HFFc6 (cell line): ENCODE results near the gene ADORA1. TPM values are rescaled to one million over a fixed set of nuclear protein-coding genes. Genes with fewer than 3 reads are reported as not detected.

Experiments
- DNase-seq: peaks from one replicate; pipeline ENCODE4 v3.0.0-alpha.2; 2018
- H3K27ac Mint-ChIP-seq: 2 replicates; pipeline ENCODE4 v1.8.0; 2020; ENCODE audit warnings: mild to moderate bottlenecking, mixed read lengths
- H3K27me3 Mint-ChIP-seq: 2 replicates; pipeline ENCODE4 v1.8.0; 2021; ENCODE audit warnings: mild to moderate bottlenecking, moderate library complexity, mixed read lengths; ENCODE audit not compliant: insufficient read depth
- H3K36me3 Mint-ChIP-seq: 2 replicates; pipeline ENCODE4 v1.8.0; 2021; ENCODE audit warnings: low read depth, mixed read lengths
- H3K4me1 Mint-ChIP-seq: 2 replicates; pipeline ENCODE4 v1.8.0; 2020; ENCODE audit warnings: low read depth, mixed read lengths
- H3K4me3 Mint-ChIP-seq: 2 replicates; pipeline ENCODE4 v1.8.0; 2020; ENCODE audit warnings: mild to moderate bottlenecking, moderate library complexity, mixed read lengths
- H3K9me3 Mint-ChIP-seq: 2 replicates; pipeline ENCODE4 v1.8.0; 2020; ENCODE audit warnings: mild to moderate bottlenecking, mixed read lengths
- total RNA-seq, 6 experiments: library from RNA; stranded (reverse); fragmentation: NEBNext Ultra II Directional; extraction: Animal tissue kit (Norgen Biotek cat#: 25700); gene quantifications; 2 replicates in 1 of 6; 3 replicates in 5 of 6; pipeline ENCODE4 v1.2.3, GENCODE V29; 2021
- TF ChIP-seq, protein P1 (sequence below): fragments of 200-600 bp; sonication (generic); IDR thresholded peaks from 2 replicates; pipeline ENCODE4 v1.5.0; 2021; ENCODE audit warnings: antibody characterized with exemption, mild to moderate bottlenecking

Gene ADORA1
- total RNA-seq, 6 experiments from 2014 or later, result 0.25 to 5.5 (median 0.53) TPM

GRCh38 chr1:203184467-203184866 lies 56.9 kb downstream of the ADORA1 start:
- no peaks in the 10 kb centered on the region for H3K4me1 Mint-ChIP-seq
- TF ChIP-seq, protein P1, sequence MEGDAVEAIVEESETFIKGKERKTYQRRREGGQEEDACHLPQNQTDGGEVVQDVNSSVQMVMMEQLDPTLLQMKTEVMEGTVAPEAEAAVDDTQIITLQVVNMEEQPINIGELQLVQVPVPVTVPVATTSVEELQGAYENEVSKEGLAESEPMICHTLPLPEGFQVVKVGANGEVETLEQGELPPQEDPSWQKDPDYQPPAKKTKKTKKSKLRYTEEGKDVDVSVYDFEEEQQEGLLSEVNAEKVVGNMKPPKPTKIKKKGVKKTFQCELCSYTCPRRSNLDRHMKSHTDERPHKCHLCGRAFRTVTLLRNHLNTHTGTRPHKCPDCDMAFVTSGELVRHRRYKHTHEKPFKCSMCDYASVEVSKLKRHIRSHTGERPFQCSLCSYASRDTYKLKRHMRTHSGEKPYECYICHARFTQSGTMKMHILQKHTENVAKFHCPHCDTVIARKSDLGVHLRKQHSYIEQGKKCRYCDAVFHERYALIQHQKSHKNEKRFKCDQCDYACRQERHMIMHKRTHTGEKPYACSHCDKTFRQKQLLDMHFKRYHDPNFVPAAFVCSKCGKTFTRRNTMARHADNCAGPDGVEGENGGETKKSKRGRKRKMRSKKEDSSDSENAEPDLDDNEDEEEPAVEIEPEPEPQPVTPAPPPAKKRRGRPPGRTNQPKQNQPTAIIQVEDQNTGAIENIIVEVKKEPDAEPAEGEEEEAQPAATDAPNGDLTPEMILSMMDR, result no peak

DNA sequence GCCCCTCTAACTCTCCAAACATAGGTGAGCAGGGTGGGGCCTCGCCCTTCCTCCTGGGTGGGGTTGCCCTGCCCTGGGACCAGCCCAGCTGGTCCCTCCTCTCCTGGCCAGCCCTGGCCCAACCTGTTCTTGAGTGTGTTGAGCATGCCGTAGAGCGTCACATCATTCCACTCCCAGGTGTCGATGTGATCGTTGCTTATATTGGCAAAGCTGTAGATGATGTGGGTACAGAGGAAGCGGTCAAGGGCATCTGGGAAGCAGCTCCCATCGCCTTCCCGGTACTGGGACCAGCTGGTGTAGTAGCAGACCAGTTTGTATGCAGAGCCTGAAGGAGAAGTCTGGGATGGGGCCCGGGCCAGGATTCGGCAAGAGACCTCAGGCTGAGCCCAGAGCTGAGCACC lies 57.5 kb downstream of the ADORA1 start:
- no peaks in the 10 kb centered on the region for H3K36me3 Mint-ChIP-seq
- DNase-seq, result no peak
- no peak overlapping the region for H3K4me3 Mint-ChIP-seq
- no peak overlapping the region for H3K27ac Mint-ChIP-seq
- H3K27me3 Mint-ChIP-seq, result peaks cover 9% of the 10 kb centered on the region
- H3K9me3 Mint-ChIP-seq, result no peaks in the 10 kb centered on the region
- TF ChIP-seq, protein P1, result no peak
- no peaks in the 10 kb centered on the region for H3K4me1 Mint-ChIP-seq

More at GRCh38 chr1:203184467-203184866, 56.9 kb downstream of the ADORA1 start:
- peaks cover 4% of the 10 kb centered on the region for H3K27me3 Mint-ChIP-seq
- no peak overlapping the region for H3K27ac Mint-ChIP-seq
- H3K4me3 Mint-ChIP-seq, result no peak overlapping the region
- no peak for DNase-seq
- no peaks in the 10 kb centered on the region for H3K36me3 Mint-ChIP-seq
- H3K9me3 Mint-ChIP-seq, result no peaks in the 10 kb centered on the region

GRCh38 chr1:203185585-203185984 lies 58.1 kb downstream of the ADORA1 start:
- Mint-ChIP-seq H3K4me3 (no peak overlapping the region), H3K36me3 (no peaks in the 10 kb centered on the region), H3K27ac (no peak overlapping the region), H3K27me3 (peaks cover 9% of the 10 kb centered on the region), H3K4me1 (no peaks in the 10 kb centered on the region), H3K9me3 (no peaks in the 10 kb centered on the region)
- TF ChIP-seq, protein P1, result no peak
- no peak for DNase-seq

DNA sequence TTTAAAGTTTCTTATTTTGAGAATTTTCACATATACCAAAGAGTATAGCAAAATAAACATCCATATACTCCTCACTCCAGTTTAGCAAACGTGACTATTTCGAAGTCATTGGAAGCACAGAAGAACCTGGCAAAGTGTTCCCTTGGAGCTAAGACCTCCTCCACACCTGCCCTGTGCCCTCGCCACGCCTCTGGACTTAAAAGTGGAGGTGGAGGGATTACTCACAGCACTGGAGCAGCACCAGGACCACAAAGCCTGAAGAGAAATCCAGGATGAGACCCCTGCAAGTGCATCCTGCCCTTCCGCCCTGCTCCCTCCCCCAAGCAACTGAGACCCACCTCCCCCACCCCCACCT lies 58.5 kb downstream of the ADORA1 start:
- H3K36me3 Mint-ChIP-seq, result no peaks in the 10 kb centered on the region
- TF ChIP-seq, protein P1, result no peak
- no peak overlapping the region for H3K27ac Mint-ChIP-seq
- no peak for DNase-seq
- no peak overlapping the region for H3K4me3 Mint-ChIP-seq
- peaks cover 8% of the 10 kb centered on the region for H3K27me3 Mint-ChIP-seq
- H3K9me3 Mint-ChIP-seq, result no peaks in the 10 kb centered on the region
- H3K4me1 Mint-ChIP-seq, result no peaks in the 10 kb centered on the region

DNA sequence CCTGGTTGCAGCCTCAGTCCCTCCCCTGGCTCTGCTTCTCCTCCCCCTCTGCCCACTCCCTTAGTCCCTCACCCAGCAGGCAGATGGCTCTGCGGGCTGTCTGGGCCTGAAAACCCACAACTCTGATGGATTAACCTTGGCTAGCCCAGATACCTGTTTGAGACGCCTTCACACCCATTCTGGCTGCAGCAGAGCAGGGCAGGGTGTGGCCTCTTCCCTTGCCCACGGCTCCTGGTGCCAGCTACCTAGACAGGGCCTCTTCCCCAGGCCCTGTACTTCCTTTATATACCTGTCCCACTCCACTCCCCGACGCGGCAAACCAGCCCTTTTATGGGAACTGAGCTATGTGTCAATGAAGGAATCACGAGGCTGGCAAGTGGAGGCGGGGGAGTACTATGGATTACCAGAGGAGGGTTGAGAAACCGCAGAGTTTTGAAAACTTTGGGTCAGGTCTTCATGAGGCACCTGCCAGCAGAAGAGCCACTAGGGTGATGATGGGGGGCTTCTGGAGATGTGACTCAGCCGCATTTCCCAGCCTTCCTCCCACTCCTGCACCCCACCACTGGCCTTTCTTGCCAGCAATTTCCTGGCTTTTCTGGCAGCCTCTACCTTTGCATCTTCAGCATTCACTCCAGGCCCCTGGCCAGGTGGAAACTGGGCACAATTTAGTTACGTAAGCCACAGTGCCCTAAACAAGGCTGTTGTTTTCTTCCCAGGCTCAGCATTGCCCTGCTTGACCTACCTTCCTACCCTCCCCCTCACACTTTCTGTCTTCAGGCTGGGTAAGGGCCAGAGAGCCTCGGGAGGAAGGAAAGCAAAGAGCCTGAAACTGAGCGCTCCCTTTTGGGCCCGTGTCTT lies 59.1 kb downstream of the ADORA1 start, which contains the start of gene CHI3L1:
Gene CHI3L1 (minus strand): TSS at position 259 of the 858 bp plus-strand sequence. CDS start 81 bp downstream, at position 178.
- no peaks in the 10 kb centered on the region for H3K4me1 Mint-ChIP-seq

More for the DNA sequence above, 59.1 kb downstream of the ADORA1 start, which contains the start of gene CHI3L1:
- no peaks in the 10 kb centered on the region for H3K36me3 Mint-ChIP-seq
- H3K27ac Mint-ChIP-seq, result no peak within 1 kb of the TSS
- H3K4me3 Mint-ChIP-seq, result no peak within 1 kb of the TSS
- no peaks in the 10 kb centered on the region for H3K9me3 Mint-ChIP-seq
- TF ChIP-seq, protein P1, result no peak
- peaks cover 7% of the 10 kb centered on the region for H3K27me3 Mint-ChIP-seq
- DNase-seq, result no peak
